ENCODE measurements around the gene STIM1.

GRCh38 chr11:3982431-3982830 lies 127.0 kb downstream of the STIM1 start:
- TF ChIP-seq IRF4 (IDR thresholded peaks at IDR 0.05; ENCODE audit: low read depth, low read length) = no peak
- no peak for TF ChIP-seq ZBTB4 (CRISPR knock-in tag; IDR thresholded peaks at IDR 0.05)
- TF ChIP-seq, protein P1, sequence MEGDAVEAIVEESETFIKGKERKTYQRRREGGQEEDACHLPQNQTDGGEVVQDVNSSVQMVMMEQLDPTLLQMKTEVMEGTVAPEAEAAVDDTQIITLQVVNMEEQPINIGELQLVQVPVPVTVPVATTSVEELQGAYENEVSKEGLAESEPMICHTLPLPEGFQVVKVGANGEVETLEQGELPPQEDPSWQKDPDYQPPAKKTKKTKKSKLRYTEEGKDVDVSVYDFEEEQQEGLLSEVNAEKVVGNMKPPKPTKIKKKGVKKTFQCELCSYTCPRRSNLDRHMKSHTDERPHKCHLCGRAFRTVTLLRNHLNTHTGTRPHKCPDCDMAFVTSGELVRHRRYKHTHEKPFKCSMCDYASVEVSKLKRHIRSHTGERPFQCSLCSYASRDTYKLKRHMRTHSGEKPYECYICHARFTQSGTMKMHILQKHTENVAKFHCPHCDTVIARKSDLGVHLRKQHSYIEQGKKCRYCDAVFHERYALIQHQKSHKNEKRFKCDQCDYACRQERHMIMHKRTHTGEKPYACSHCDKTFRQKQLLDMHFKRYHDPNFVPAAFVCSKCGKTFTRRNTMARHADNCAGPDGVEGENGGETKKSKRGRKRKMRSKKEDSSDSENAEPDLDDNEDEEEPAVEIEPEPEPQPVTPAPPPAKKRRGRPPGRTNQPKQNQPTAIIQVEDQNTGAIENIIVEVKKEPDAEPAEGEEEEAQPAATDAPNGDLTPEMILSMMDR (IDR thresholded peaks at IDR 0.05 in 2 of 3, conservative IDR thresholded peaks at IDR 0.05 in 1 of 3; ENCODE audit: control insufficient read depth in 2 of 3, extremely low read depth in 1 of 3, insufficient read depth in 1 of 3, low read depth in 3 of 3, low read length in 3 of 3) = no peak
- no peak for TF ChIP-seq SRF (IDR thresholded peaks at IDR 0.05; ENCODE audit: low read depth in 2 of 2, low read length in 2 of 2)
- no peak for TF ChIP-seq SREBF1 (IDR thresholded peaks at IDR 0.05; ENCODE audit: low read length)
- TF ChIP-seq POLR2A (IDR thresholded peaks at IDR 0.05; ENCODE audit: low read depth, low read length) = no peak
- TF ChIP-seq, protein P2, sequence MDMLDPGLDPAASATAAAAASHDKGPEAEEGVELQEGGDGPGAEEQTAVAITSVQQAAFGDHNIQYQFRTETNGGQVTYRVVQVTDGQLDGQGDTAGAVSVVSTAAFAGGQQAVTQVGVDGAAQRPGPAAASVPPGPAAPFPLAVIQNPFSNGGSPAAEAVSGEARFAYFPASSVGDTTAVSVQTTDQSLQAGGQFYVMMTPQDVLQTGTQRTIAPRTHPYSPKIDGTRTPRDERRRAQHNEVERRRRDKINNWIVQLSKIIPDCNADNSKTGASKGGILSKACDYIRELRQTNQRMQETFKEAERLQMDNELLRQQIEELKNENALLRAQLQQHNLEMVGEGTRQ (IDR thresholded peaks at IDR 0.05; ENCODE audit: borderline replicate concordance, low read depth, low read length) = no peak
- TF ChIP-seq EZH2 (IDR thresholded peaks at IDR 0.05; ENCODE audit: borderline replicate concordance, control insufficient read depth, low read depth, low read length) = no peak
- no peak for TF ChIP-seq CBFB (IDR thresholded peaks at IDR 0.05; ENCODE audit: low read depth)
- TF ChIP-seq MYB (IDR thresholded peaks at IDR 0.05; ENCODE audit: borderline replicate concordance, low read depth, low read length) = no peak
- no peak for TF ChIP-seq BCL11A (IDR thresholded peaks at IDR 0.05; ENCODE audit: low read depth, low read length)
- no peak for TF ChIP-seq POLR2AphosphoS5 (IDR thresholded peaks at IDR 0.05; ENCODE audit: low read length)
- TF ChIP-seq, protein P3, sequence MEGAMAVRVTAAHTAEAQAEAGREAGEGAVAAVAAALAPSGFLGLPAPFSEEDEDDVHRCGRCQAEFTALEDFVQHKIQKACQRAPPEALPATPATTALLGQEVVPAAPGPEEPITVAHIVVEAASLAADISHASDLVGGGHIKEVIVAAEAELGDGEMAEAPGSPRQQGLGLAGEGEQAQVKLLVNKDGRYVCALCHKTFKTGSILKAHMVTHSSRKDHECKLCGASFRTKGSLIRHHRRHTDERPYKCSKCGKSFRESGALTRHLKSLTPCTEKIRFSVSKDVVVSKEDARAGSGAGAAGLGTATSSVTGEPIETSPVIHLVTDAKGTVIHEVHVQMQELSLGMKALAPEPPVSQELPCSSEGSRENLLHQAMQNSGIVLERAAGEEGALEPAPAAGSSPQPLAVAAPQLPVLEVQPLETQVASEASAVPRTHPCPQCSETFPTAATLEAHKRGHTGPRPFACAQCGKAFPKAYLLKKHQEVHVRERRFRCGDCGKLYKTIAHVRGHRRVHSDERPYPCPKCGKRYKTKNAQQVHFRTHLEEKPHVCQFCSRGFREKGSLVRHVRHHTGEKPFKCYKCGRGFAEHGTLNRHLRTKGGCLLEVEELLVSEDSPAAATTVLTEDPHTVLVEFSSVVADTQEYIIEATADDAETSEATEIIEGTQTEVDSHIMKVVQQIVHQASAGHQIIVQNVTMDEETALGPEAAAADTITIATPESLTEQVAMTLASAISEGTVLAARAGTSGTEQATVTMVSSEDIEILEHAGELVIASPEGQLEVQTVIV (IDR thresholded peaks at IDR 0.05; ENCODE audit: borderline replicate concordance, partially characterized antibody) = no peak
- TF ChIP-seq, protein P4, sequence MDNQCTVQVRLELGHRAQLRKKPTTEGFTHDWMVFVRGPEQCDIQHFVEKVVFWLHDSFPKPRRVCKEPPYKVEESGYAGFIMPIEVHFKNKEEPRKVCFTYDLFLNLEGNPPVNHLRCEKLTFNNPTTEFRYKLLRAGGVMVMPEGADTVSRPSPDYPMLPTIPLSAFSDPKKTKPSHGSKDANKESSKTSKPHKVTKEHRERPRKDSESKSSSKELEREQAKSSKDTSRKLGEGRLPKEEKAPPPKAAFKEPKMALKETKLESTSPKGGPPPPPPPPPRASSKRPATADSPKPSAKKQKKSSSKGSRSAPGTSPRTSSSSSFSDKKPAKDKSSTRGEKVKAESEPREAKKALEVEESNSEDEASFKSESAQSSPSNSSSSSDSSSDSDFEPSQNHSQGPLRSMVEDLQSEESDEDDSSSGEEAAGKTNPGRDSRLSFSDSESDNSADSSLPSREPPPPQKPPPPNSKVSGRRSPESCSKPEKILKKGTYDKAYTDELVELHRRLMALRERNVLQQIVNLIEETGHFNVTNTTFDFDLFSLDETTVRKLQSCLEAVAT (IDR thresholded peaks at IDR 0.05) = no peak

Measured in GM12878 (cell line).